GM15510 (cell line): Measurements from ENCODE around the gene HACL1.

Experiments used
- POLR2A ChIP-seq: IDR thresholded peaks from 3 replicates; pipeline ENCODE4 v1.6.1; 2011; ENCODE audit warnings: borderline replicate concordance; ENCODE audit not compliant: insufficient read length; ENCODE audit errors: extremely low read depth

Gene HACL1

DNA sequence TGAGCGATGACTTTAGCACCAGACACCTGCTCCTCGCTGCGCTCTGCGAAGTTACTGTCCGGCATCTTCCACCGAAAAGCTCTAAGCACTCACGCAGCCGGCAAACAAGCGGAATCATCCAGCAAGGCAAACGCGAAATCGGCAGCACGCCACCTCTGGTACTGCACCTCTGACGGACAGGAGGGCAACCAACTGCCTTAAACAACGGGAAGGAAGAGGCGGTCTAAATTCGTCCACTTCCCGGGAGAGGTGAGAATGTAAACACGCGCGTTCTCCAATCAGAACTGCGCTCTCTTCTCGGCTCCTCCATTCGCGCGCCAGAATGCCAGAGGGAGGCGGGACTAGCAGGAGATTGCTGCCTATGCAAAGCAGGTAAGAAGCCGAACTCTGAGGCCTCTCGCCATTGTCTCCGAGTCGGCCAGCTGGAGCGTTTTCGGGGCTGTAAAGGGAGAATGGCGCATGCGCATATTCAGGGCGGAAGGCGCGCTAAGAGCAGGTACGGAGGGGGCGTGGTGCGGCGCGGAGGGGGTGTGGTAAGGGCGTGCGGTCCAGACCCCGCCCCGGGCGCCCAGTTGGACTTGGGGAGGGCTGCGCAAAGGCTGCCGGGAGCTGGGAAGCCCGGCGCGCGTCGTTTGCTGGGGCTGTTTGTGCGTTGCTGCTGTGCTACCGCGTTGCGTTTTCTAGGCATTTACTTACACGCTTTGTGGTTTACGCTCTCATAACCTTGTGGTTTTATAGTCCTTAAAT lies at the start of gene HACL1, which contains the start of gene BTD:
Gene HACL1, minus strand, starts transcription at position 171 of the 747 bp plus-strand sequence. Its CDS starts 106 bp downstream, at position 65.
Gene BTD, plus strand, starts transcription at position 347 of the 747 bp plus-strand sequence. CDS start 33,695 bp downstream, outside the sequence.
- peak; percentile 98 for TF ChIP-seq POLR2A

DNA sequence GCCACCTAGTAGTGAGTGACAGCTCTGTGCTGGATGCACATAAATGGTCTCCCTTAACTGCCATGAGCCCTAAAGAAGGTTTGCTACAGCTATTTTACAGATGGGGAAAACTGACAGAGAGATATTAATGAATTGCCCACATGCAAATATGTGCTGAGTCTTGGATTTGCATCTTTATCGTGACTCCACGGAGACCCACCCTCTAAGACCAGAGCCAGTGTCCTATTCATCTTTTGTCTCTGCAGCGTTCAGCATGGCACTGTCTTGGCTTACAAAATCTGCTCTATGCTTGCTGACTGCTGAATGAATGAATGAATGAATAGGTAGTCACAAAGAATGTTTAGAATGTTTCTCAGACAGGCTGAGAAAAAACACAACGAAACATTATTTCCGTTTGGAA lies 48.5 kb upstream of the HACL1 start:
- TF ChIP-seq POLR2A: no peak

DNA sequence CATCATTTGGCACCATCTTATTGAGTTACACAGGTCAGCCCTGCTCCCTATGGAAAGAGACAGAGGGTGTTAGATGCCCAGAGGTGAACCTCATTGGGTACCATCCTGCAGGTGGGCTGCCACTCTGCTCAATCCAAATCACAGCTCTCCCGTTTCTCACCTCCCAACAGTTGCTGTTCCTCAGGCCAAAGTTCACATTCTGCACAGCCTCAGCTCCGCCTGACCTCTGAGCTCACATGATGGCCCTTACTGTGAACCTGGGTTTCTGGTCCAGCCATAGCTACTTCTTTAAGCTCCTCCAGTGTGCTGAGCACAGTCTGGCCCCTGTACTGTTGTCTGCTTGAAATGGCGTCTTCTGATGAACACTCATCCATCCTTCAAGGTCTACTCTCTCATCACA lies 48.0 kb upstream of the HACL1 start:
- TF ChIP-seq POLR2A: no peak

DNA sequence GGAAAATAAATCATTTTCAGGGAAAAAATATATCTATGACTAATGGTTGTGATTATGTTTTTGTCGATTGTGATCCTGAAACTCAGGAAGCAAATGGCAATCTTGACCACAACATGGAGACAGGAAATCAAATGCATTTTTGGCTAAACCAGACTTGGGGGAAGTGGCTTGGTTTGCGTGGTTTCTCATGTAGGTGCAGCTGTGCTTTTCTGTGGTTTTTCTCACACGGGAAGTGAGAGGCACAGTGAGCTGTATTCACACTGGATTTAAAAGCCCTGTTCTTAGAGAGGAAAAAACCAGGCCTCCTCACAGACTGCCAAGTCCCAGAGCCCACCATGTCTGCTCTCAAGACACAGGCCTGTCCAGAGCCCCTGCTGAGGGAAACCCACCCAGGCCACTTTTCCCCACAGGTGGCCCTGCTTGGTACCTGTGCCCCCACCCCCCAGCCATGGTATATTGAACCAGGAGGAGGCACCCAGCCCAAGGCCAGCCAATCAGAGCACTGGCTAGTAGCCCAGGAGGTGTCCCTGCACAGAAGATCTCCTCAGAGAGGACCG lies 46.3 kb upstream of the HACL1 start:
- no peak for TF ChIP-seq POLR2A

DNA sequence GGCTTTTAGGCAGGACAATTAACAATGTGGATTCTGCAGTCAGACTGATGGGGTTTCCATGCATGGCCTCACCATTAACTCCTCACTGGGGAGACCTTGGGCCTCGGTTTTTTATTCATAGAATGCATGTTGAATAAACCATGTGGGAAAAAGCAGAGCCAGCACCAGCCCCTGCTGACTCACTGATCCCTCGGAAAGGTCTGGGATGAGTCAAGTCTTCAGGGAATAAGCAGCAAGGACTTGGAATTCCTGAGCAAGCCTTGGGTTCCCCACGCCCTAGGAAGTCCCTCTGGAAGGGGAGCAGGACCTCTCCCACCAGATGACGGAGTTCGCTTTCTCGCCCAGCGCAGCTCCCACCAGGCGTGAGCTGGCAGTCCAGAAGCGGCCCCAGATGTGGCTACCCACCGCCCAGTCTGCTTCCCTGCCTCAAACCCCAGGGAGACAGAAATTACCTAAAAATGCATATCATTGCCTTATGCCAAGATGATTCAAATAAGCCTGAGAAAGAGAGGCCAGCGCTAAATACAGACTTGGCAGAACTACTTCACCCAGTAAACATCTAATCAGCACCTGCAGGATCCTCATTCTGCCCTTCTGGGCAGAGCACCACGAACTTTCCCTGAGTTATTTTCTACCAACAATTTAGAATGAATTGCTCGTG lies 45.6 kb upstream of the HACL1 start:
- no peak for TF ChIP-seq POLR2A

DNA sequence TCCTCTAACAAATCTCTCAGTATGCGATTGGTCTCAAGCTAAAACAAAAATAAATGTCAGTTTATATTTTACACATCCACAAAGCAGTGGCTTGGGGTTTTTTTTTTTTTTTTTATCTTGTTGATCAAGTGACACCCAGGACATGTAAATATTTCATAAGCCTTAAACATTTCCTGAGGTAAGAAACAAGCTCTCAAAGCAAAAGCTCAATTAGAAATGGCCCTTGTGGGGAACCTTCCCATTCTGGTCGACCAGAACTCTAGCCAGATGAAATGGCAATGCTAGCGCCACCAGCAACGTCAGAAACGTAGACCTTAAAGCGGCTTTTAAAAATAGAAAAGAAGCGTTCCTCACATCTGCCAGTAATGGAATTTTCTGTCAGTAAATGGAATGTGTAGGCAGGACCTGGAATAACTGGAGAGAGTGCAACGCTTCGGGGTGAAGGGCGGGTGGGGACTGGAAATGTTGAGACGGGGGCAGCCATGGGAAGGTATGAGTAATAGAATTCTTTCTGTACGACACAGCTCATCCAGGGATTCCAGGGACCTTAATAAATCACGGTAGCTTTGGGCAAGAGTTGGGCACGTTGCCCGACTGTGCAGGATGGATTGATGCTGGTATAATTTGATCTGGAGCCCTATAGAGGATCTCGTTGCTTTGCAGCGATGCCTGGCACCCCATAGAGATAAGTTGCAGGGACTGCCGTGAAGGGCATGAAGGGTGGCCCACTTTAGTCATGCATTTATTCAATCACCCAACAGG lies 44.6 kb upstream of the HACL1 start:
- no peak for TF ChIP-seq POLR2A

DNA sequence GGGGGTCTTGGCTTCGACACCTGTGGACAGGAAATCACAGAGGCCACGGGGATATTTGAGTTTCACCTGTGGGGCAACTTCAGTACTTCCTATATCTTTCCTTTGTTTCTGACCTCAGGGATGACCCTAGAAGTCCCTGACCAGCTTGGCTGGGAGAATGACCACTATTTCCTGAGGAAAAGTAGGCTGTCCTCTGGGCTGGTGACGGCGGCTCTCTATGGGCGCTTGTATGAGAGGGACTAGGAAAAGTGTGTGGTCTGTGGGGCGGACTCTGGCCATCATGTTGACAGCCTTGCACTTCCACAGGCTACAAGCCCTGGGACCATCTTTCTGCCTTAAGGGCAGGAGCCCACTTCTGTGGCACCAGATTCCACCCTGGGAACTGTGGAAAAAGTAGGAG lies 43.9 kb upstream of the HACL1 start:
- TF ChIP-seq POLR2A: no peak

DNA sequence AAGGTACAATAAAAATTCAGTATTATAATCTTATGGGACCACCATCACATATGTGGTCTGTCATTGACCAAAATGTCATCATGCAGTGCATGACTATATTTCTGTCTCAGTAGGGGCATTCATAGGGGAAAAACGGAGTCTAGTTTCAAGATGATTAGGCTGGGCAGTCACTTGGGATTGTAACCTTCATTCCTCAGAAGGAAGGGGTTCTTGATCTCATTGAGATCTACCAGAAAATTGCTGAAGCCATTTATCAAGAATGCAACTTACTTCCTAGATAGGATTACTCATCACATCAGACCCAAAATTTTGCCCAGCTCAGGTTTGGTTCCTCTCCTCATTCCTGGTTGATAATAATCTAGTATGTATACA lies 37.5 kb upstream of the HACL1 start:
- no peak for TF ChIP-seq POLR2A

DNA sequence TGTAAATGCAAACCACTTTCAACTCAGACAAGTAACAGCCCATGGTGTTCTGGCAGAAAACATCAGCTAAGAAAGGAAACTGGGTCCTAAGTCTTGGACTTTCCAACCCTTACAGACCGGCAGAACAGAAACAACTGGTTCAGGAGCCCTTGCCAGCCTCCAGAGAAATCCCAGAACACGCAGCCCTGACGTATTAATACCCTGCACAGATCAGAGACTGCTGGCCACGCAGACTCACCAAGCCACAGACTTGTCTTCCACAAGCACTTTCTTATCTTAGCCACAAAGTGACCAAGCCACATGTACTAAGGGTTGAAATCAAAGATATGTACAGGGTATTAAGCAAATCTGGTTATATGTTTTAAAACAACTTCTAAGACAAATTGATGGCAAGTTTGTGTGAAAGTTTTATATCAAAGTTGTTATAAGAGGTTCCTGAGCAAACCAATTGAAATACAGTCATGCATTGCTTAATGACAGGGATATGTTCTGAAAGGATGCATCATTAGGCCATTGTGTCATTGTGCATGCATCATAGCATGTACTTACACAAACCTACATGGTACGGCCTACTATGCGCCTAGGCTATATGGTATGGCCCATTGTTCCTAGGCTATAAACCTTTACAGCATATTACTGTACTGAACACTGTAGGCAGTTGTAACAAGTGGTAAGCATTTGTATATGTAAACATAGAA lies 37.0 kb upstream of the HACL1 start:
- TF ChIP-seq POLR2A: no peak

DNA sequence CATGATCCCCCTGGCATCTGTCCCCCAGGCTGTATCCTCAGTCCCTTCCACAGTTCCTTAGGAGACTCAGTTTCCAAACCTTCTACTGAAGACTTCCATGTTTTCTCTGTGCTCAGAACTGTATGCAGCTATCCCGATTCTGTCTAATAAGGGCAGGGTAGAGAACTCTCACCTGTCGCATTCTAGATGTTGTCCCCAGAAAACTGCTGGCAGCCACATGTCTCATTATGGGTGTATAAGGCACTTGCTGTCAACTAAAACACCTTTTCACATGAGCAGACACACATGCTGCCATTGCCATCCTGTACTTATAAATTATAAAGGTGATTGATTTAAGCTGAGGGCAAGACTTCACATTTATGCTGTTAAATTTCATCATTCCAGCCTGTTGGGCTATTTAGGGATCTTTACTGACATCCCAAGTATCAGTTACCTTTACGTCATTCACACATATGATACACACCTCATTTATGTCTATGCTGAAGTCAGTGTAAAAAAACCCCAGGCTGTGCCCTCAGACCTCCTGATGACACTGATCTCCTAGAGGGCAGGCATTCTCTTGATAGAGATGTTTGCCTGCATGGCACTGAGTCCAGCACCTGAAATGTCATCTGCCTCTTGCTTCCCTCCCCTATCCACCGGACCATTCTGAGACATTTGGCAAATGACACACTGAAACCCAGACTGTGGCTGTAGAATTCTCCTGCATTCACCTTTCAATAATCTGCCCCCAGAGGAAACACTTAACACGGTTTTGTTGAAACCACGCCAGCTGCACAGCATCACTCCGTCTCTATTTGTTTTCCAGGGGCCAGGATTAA lies 36.0 kb upstream of the HACL1 start:
- no peak for TF ChIP-seq POLR2A

DNA sequence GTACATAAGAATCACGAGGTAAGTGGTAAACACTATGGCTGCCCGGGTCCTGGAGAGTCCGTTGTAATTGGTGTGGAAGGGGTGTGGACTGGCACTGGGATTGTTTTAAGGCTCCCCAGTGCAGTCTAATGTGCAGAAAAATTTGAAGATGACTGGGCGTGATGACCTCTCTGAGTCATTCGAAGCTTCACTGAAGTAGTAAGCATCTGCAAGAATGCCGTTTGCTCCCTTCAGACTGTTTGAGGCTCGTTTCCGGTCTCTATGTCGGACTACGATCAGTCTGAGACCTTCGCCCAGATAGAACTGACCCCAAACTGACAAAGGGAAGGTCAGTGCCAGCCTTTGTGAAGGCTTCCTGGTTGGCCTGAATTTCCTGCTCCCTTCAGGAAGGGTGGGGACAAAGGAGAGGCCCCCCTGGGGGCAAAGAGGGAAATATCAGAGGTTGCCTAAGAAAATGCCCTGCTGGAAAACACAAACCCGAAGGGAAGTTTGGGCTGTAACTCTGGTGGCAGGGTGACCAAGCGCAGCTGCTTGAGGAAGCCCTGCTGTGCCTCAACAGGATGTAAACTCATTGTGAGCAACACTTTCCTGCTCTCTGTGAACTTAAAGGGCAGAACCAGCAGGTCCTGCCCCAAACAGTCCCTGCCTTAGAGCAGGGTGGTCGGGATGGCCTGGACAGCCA lies 34.8 kb upstream of the HACL1 start:
- TF ChIP-seq POLR2A: peak; percentile 9

DNA sequence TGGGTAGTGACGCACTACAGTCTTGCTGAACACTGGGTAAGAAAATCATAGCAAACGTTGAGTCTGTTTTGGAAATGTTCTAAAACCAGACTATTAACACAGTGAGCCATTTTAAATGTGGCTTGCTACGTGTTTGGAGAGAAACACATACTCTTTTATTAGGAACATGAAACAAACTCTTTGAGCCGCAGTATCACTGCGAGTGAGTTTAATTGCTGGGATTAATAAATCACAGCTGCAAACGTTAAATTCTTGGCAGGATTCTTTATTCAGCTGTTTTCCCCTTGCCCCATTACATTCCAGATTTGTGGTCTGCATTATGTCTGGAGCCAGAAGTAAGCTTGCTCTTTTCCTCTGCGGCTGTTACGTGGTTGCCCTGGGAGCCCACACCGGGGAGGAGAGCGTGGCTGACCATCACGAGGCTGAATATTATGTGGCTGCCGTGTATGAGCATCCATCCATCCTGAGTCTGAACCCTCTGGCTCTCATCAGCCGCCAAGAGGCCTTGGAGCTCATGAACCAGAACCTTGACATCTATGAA lies 33.8 kb upstream of the HACL1 start:
- TF ChIP-seq POLR2A: no peak

DNA sequence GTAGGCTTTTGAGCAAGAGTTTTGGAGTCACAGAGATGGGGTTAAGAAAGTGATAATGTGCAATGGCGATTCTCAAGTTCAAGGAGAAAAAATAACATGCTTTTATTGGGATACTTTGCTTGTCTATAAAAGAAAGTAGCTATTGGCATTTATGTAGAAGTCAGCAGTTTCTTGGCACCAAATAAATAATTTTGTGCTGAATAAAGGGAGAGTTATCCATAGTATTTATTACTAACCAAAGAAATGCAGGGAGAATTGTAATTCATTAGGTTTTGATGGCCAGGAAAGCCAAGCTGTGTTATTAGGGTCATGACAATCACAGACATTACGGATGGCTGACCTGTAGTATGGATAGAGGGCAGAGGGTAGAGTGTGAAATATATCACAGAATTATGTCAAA lies 33.3 kb upstream of the HACL1 start:
- no peak for TF ChIP-seq POLR2A
